HG03095 (cell line): ENCODE results near the gene PXT1.

Experiments
- ATAC-seq: cut with Tn5 transposase; IDR thresholded peaks from one replicate; pipeline ENCODE4 v1.9.1; 2021; ENCODE audit warnings: moderate library complexity; ENCODE audit not compliant: unreplicated experiment

Gene PXT1

GRCh38 chr6:36392621-36393020 lies 50.0 kb downstream of the PXT1 start:
- no peak for ATAC-seq

GRCh38 chr6:36389353-36389752 lies 53.3 kb downstream of the PXT1 start:
- no peak for ATAC-seq

GRCh38 chr6:36387440-36388303 lies 55.0 kb downstream of the PXT1 start, which contains the start of gene ETV7:
TSS of gene ETV7 (minus strand) at chr6:36387669. CDS start at chr6:36387541, 128 bp downstream.
- no peak for ATAC-seq

GRCh38 chr6:36386495-36387439 lies 55.9 kb downstream of the PXT1 start:
- no peak for ATAC-seq

- ATAC-seq: no peak
Observed at GRCh38 chr6:36384095-36384494, 58.6 kb downstream of the PXT1 start.

GRCh38 chr6:36383606-36384005 lies 59.0 kb downstream of the PXT1 start:
- no peak for ATAC-seq

- no peak for ATAC-seq
Observed at GRCh38 chr6:36382976-36383375, 59.7 kb downstream of the PXT1 start.

- no peak for ATAC-seq
Observed at GRCh38 chr6:36381502-36382389, 60.9 kb downstream of the PXT1 start.

- ATAC-seq: no peak
Observed at GRCh38 chr6:36380166-36380565, 62.5 kb downstream of the PXT1 start.

GRCh38 chr6:36378936-36379335 lies 63.7 kb downstream of the PXT1 start:
- ATAC-seq: no peak

- ATAC-seq: no peak
Observed at GRCh38 chr6:36378243-36378920, 64.3 kb downstream of the PXT1 start.

- no peak for ATAC-seq
Observed at GRCh38 chr6:36377594-36377993, 65.1 kb downstream of the PXT1 start.

GRCh38 chr6:36376742-36377141 lies 65.9 kb downstream of the PXT1 start:
- no peak for ATAC-seq

GRCh38 chr6:36376183-36376582 lies 66.5 kb downstream of the PXT1 start:
- no peak for ATAC-seq

GRCh38 chr6:36375644-36376155 lies 67.0 kb downstream of the PXT1 start:
- ATAC-seq: no peak

- no peak for ATAC-seq
Observed at GRCh38 chr6:36374972-36375371, 67.7 kb downstream of the PXT1 start.

- ATAC-seq: no peak
Observed at GRCh38 chr6:36374194-36374593, 68.5 kb downstream of the PXT1 start.

GRCh38 chr6:36373368-36374019 lies 69.2 kb downstream of the PXT1 start:
- ATAC-seq: no peak

GRCh38 chr6:36372088-36372487 lies 70.6 kb downstream of the PXT1 start:
- no peak for ATAC-seq
